ENCODE results near the gene SLC28A2.

SLC28A2 gene

GRCh38 chr15:45326741-45327140 lies 74.7 kb downstream of the SLC28A2 start:
- no peak for DNase-seq
